Gastrocnemius medialis (tissue), 4 donors: ENCODE data around the gene LRRC56. TPM values are rescaled to one million over a fixed set of nuclear protein-coding genes. Genes with fewer than 3 reads are reported as not detected.

Source experiments
- ATAC-seq, 2 donors: fragments of 150-250 bp; one replicate each; pipeline ENCODE4 v1.9.1; 2016
- DNase-seq, 2 donors: peaks; one replicate each; pipeline ENCODE4 v3.0.0-alpha.2; 2019
- H3K27ac ChIP-seq, 4 donors: fragments of 200-600 bp; sonication (generic); 1 replicate in 1 of 4; 2 replicates in 3 of 4; pipeline ENCODE4 v1.5.1; 2016 to 2018; ENCODE audit warnings: mild to moderate bottlenecking in 2 of 4, moderate library complexity in 1 of 4
- H3K27me3 ChIP-seq, 3 donors: fragments of 200-600 bp; sonication (generic) in 2 of 3; 1 replicate in 1 of 3; 2 replicates in 2 of 3; pipeline versions ENCODE4 v1.5.1 to v1.6.0; 2016 to 2019; ENCODE audit warnings: mild to moderate bottlenecking in 1 of 3, moderate library complexity in 1 of 3
- H3K36me3 ChIP-seq, 2 donors: fragments of 200-600 bp; sonication (generic) in 1 of 2; one replicate each; pipeline ENCODE4 v1.5.1; 2017 to 2018
- H3K4me1 ChIP-seq, 2 donors: fragments of 200-600 bp; sonication (generic) in 1 of 2; one replicate each; pipeline ENCODE4 v1.5.1; 2016 to 2017; ENCODE audit warnings: mild to moderate bottlenecking in 2 of 2
- H3K4me3 ChIP-seq, 4 donors: fragments of 200-600 bp; sonication (generic) in 3 of 4; 1 replicate in 1 of 4; 2 replicates in 3 of 4; pipeline ENCODE4 v1.5.1; 2016 to 2019; ENCODE audit warnings: mild to moderate bottlenecking in 2 of 4
- H3K9me3 ChIP-seq, 3 donors: fragments of 200-600 bp; sonication (generic) in 2 of 3; 1 replicate in 1 of 3; 2 replicates in 2 of 3; pipeline ENCODE4 v1.5.1; 2016 to 2019
- POLR2A ChIP-seq, 2 donors: fragments of 450-650 bp; IDR thresholded peaks; one replicate each; pipeline ENCODE4 v1.6.1; 2017; ENCODE audit warnings: antibody characterized with exemption in 2 of 2, mild to moderate bottlenecking in 2 of 2, moderate library complexity in 2 of 2
- in situ Hi-C, 4 donors: fragments of 200-750 bp; cut with MboI; loops; one replicate each; pipeline versions ENCODE4 v1.15.0 to v1.8.0; 2017; ENCODE audit warnings: low sequenced_read_pairs in 4 of 4
- intact Hi-C: fragments of 100-400 bp; cut with DNase I; formaldehyde crosslinking; loops from one replicate; pipeline ENCODE4 v1.15.1; 2023; ENCODE audit warnings: low total_unique reads
- total RNA-seq, 4 donors: library from RNA; depleted of rRNA; stranded (reverse); fragments of >200 nt; gene quantifications; one replicate each; pipeline versions ENCODE4 v1.1.0 to v1.2.3, GENCODE V29; 2016
- TF ChIP-seq, protein P1 (sequence below), 5 experiments: fragments of 450-650 bp in 3 of 5; fragments of 200-600 bp in 2 of 5; sonication (generic) in 2 of 5; IDR thresholded peaks in 4 of 5; conservative IDR thresholded peaks in 1 of 5; 1 replicate in 4 of 5; 2 replicates in 1 of 5; pipeline ENCODE4 v1.5.1; 2016 to 2019; ENCODE audit warnings: antibody characterized with exemption in 5 of 5, mild to moderate bottlenecking in 3 of 5, moderate library complexity in 3 of 5

Gene LRRC56
- total RNA-seq, 4 donors from 2014 or later = 0.29 to 0.36 TPM; not detected in 2

- no peaks in the 10 kb centered on the region for H3K9me3 ChIP-seq
- ATAC-seq = peak; percentile 35 to 69
- in situ Hi-C loops = no loop called here
- no peaks in the 10 kb centered on the region for H3K27me3 ChIP-seq
- DNase-seq = peak in 1 of 2 donors; percentile 44
- TF ChIP-seq, protein P1, sequence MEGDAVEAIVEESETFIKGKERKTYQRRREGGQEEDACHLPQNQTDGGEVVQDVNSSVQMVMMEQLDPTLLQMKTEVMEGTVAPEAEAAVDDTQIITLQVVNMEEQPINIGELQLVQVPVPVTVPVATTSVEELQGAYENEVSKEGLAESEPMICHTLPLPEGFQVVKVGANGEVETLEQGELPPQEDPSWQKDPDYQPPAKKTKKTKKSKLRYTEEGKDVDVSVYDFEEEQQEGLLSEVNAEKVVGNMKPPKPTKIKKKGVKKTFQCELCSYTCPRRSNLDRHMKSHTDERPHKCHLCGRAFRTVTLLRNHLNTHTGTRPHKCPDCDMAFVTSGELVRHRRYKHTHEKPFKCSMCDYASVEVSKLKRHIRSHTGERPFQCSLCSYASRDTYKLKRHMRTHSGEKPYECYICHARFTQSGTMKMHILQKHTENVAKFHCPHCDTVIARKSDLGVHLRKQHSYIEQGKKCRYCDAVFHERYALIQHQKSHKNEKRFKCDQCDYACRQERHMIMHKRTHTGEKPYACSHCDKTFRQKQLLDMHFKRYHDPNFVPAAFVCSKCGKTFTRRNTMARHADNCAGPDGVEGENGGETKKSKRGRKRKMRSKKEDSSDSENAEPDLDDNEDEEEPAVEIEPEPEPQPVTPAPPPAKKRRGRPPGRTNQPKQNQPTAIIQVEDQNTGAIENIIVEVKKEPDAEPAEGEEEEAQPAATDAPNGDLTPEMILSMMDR (IDR thresholded peaks at IDR 0.05 in 4 of 5, conservative IDR thresholded peaks at IDR 0.05 in 1 of 5) = no peak
- no peak for TF ChIP-seq POLR2A (IDR thresholded peaks at IDR 0.05)
- intact Hi-C loops = no loop called here
- H3K4me3 ChIP-seq = no peak overlapping the region
- H3K4me1 ChIP-seq = peaks cover 13 to 18% of the 10 kb centered on the region in 2 donors
- H3K36me3 ChIP-seq = peaks cover 0 to 21% of the 10 kb centered on the region in 2 donors
- H3K27ac ChIP-seq = no peak overlapping the region
Measured at GRCh38 chr11:528815-529727, 8.3 kb upstream of the LRRC56 start.

DNA sequence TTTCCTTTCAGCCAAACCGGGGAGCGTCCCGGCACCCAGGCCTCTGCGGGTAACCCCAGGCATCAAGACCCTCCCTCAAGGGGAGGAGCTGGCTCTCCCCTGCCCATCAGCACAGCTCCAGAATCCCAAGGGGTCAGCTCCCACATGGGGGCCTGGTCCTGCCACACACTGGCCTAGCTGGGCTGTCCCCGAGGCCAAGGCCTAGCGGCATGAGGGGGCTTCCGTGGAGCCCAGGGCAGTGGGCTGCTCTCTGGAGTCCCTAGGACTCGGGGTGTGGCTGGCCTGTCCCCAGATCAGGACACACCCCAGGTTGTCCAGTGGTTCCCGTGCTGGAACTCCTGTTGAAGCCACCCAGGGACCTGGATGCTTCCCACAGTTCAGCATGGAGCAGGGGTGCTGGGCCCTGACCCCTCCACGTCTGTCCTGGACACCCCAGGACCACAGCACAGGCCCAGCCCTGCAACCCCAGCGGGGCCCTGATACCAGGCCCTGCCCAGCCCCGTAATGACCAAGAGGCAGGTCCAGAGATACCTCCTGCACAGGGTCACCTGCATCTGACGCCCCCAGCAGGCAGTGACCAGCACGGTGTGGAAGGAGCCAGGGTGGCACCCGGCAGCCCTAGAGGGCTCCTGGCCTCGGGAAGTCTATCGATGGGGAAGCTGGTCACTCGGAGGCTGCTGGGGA, 7.5 kb upstream of the LRRC56 start:
- intact Hi-C loops (no loop called here), in situ Hi-C loops (no loop called here)
- Histone ChIP-seq H3K27me3 (no peaks in the 10 kb centered on the region), H3K4me3 (no peak overlapping the region), H3K36me3 (peaks cover 0 to 21% of the 10 kb centered on the region in 2 donors), H3K27ac (no peak overlapping the region), H3K9me3 (no peaks in the 10 kb centered on the region), H3K4me1 (peaks cover 18 to 25% of the 10 kb centered on the region in 2 donors)
- ATAC-seq (no peak), DNase-seq (no peak)
- TF ChIP-seq, protein P1 (IDR thresholded peaks at IDR 0.05 in 4 of 5, conservative IDR thresholded peaks at IDR 0.05 in 1 of 5) = no peak
- TF ChIP-seq POLR2A (IDR thresholded peaks at IDR 0.05) = no peak

- ATAC-seq (no peak), DNase-seq (no peak)
- no peak overlapping the region for H3K4me3 ChIP-seq
- H3K9me3 ChIP-seq = no peaks in the 10 kb centered on the region
- in situ Hi-C loops (no loop called here), intact Hi-C loops (no loop called here)
- TF ChIP-seq, protein P1 (IDR thresholded peaks at IDR 0.05 in 4 of 5, conservative IDR thresholded peaks at IDR 0.05 in 1 of 5) = no peak
- no peak for TF ChIP-seq POLR2A (IDR thresholded peaks at IDR 0.05)
- H3K4me1 ChIP-seq = peaks cover 18 to 25% of the 10 kb centered on the region in 2 donors
- H3K27me3 ChIP-seq = no peaks in the 10 kb centered on the region
- H3K27ac ChIP-seq = no peak overlapping the region
- H3K36me3 ChIP-seq = peaks cover 0 to 21% of the 10 kb centered on the region in 2 donors
Measured at GRCh38 chr11:530960-531831, 6.1 kb upstream of the LRRC56 start.

DNA sequence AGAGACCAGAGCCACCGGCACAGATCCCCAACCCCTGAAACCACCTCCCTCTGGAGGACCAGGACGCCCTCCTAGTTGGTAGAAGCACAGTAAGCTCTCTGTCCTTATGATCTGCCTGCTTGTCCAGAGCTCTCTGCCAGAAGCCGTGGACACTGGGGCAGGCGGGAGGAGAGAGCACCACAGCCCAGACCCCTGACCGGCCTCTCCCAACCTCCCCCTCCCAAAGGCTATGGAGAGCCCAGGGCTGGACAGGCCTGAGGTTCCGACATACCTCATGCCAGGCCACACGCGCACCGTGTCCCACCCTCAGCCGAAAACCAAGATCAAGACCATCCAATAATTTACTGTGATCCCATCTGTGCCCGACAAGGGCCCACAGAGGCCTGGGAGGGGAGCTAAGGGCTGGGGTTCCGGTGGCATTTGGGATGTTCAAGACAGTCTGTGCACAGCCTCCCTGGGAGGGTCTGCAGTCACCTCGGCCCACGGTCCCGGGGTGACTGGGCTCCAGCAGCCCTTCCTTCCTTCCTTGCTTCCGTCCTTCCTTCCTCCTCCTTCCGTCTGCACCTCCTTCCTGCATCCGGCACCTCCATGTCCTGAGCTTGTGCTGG, 5.3 kb upstream of the LRRC56 start:
- Histone ChIP-seq H3K4me1 (peaks cover 18 to 31% of the 10 kb centered on the region in 2 donors), H3K27me3 (peaks cover 2 to 6% (median 2%) of the 10 kb centered on the region in 3 donors), H3K27ac (no peak overlapping the region), H3K36me3 (peaks cover 0 to 21% of the 10 kb centered on the region in 2 donors), H3K9me3 (no peaks in the 10 kb centered on the region), H3K4me3 (no peak overlapping the region)
- no peak for DNase-seq
- TF ChIP-seq, protein P1 (IDR thresholded peaks at IDR 0.05 in 4 of 5, conservative IDR thresholded peaks at IDR 0.05 in 1 of 5) = no peak
- TF ChIP-seq POLR2A (IDR thresholded peaks at IDR 0.05) = no peak
- ATAC-seq = no peak
- intact Hi-C loops (no loop called here), in situ Hi-C loops (no loop called here)
